HL-60 (cell line): ENCODE results near the gene PTPRR.

Experiments used
- GABPA ChIP-seq: IDR thresholded peaks from 2 replicates; pipeline ENCODE4 v1.6.1; 2012; ENCODE audit warnings: low read depth
- POLR2AphosphoS5 ChIP-seq: IDR thresholded peaks from 2 replicates; pipeline ENCODE4 v1.6.1; 2012; ENCODE audit warnings: low read depth
- TF ChIP-seq, protein P1 (sequence below): IDR thresholded peaks from one replicate; pipeline ENCODE4 v1.5.1; 2011; ENCODE audit warnings: low read length, control low read depth, inconsistent platforms; ENCODE audit not compliant: insufficient read depth
- TF ChIP-seq, protein P2 (sequence below): IDR thresholded peaks from 2 replicates; pipeline ENCODE4 v1.6.1; 2012; ENCODE audit warnings: low read depth; ENCODE audit not compliant: insufficient replicate concordance

DNA sequence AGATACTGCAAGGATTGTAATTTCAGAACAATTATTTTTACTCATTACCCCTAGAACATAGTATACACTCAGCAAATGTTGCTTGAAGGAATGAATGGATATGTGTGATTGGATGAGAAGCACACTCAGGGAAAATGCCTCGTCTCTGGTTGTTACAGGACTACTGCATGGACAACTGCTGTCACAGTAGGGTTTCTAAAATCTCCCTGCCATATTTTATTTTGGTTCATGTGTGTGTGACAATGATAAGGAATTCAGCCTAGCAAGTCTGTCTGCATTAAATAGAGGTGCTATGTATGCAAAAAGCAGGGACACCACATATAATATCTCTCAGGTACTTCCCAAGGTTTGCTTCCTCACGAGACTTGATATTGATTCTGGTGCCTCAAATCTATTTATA, 1.4 kb downstream of the PTPRR start:
- TF ChIP-seq, protein P1, sequence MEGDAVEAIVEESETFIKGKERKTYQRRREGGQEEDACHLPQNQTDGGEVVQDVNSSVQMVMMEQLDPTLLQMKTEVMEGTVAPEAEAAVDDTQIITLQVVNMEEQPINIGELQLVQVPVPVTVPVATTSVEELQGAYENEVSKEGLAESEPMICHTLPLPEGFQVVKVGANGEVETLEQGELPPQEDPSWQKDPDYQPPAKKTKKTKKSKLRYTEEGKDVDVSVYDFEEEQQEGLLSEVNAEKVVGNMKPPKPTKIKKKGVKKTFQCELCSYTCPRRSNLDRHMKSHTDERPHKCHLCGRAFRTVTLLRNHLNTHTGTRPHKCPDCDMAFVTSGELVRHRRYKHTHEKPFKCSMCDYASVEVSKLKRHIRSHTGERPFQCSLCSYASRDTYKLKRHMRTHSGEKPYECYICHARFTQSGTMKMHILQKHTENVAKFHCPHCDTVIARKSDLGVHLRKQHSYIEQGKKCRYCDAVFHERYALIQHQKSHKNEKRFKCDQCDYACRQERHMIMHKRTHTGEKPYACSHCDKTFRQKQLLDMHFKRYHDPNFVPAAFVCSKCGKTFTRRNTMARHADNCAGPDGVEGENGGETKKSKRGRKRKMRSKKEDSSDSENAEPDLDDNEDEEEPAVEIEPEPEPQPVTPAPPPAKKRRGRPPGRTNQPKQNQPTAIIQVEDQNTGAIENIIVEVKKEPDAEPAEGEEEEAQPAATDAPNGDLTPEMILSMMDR, result no peak
- TF ChIP-seq, protein P2, sequence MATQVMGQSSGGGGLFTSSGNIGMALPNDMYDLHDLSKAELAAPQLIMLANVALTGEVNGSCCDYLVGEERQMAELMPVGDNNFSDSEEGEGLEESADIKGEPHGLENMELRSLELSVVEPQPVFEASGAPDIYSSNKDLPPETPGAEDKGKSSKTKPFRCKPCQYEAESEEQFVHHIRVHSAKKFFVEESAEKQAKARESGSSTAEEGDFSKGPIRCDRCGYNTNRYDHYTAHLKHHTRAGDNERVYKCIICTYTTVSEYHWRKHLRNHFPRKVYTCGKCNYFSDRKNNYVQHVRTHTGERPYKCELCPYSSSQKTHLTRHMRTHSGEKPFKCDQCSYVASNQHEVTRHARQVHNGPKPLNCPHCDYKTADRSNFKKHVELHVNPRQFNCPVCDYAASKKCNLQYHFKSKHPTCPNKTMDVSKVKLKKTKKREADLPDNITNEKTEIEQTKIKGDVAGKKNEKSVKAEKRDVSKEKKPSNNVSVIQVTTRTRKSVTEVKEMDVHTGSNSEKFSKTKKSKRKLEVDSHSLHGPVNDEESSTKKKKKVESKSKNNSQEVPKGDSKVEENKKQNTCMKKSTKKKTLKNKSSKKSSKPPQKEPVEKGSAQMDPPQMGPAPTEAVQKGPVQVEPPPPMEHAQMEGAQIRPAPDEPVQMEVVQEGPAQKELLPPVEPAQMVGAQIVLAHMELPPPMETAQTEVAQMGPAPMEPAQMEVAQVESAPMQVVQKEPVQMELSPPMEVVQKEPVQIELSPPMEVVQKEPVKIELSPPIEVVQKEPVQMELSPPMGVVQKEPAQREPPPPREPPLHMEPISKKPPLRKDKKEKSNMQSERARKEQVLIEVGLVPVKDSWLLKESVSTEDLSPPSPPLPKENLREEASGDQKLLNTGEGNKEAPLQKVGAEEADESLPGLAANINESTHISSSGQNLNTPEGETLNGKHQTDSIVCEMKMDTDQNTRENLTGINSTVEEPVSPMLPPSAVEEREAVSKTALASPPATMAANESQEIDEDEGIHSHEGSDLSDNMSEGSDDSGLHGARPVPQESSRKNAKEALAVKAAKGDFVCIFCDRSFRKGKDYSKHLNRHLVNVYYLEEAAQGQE, result no peak
- no peak for TF ChIP-seq POLR2AphosphoS5
- no peak for TF ChIP-seq GABPA
